T follicular helper cell (primary cell): ENCODE data around the gene PADI3.
A peak's percentile ranks its signal among the peaks of the same experiment; 100 is the strongest.

Experiments
- DNase-seq: peaks from one replicate; pipeline ENCODE4 v3.0.0-alpha.2; 2020; ENCODE audit warnings: low read depth
- total RNA-seq, 2 experiments: gene quantifications; one replicate each; lab custom pipeline; 2026; lab: John Stamatoyannopoulos, UW

Gene PADI3
- total RNA-seq: 0 to 0.04 reads per million in 2 experiments

DNA sequence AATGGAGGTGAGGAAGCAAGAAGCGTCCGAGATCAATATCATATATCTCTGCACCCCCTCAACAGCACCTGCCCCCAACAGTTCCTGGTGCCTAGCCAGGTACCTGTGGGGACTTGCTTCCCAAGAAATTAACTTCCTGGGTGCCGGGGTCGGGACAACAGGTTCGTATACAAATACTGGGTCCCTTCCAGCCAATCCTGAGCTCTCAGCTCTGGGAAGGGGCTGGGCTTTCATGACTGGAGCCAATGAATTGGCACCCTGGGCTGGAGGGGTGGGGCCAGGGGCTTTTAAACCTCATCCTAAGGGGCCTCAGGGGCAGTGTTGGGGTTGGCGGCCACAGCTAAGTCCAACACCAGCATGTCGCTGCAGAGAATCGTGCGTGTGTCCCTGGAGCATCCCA is at the start of gene PADI3:
Gene PADI3 (plus strand): TSS at position 318 of the 400 bp plus-strand sequence. CDS start 40 bp downstream, at position 358.
- no peak for DNase-seq

GRCh38 chr1:17199267-17200044 is 49.4 kb upstream of the PADI3 start:
- DNase-seq: no peak

DNA sequence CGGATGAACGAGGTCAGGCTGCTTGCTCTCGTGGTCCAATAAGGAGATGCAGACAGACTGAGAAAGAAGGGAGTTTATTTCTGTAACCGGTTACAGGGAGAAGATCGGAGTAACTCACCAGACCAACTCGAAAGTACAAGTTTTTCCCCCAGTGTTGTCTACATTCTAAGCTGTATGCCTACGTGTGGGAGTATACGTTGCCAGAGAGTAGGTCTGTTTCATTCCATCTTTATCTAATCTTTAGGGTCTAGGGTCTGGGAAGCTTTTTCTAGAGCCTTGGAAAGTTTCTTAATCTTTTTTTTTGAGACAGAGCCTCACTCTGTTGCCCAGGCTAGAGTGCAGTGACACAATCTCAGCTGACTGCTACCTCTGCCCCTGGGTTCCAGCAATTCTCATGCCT is 48.7 kb upstream of the PADI3 start:
- no peak for DNase-seq

DNA sequence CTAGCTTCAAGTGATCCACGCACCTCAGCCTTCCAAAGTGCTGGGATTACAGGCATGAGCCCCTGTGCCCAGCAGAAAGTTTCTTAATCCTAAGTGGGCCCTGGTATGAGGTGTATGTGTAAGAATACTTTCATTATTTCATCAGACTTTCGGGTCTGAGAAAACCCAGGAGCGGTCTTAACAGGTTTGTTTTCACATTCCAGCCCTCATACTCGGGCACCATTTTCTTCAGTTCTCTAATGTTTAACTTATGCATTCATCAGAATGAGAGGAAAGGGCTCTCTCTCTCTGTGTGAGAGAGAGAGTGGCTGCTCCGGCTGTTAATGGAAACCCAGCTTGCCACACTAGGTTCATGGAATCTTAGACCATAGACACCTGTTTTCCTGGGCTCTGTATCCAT is 48.1 kb upstream of the PADI3 start:
- no peak for DNase-seq

DNA sequence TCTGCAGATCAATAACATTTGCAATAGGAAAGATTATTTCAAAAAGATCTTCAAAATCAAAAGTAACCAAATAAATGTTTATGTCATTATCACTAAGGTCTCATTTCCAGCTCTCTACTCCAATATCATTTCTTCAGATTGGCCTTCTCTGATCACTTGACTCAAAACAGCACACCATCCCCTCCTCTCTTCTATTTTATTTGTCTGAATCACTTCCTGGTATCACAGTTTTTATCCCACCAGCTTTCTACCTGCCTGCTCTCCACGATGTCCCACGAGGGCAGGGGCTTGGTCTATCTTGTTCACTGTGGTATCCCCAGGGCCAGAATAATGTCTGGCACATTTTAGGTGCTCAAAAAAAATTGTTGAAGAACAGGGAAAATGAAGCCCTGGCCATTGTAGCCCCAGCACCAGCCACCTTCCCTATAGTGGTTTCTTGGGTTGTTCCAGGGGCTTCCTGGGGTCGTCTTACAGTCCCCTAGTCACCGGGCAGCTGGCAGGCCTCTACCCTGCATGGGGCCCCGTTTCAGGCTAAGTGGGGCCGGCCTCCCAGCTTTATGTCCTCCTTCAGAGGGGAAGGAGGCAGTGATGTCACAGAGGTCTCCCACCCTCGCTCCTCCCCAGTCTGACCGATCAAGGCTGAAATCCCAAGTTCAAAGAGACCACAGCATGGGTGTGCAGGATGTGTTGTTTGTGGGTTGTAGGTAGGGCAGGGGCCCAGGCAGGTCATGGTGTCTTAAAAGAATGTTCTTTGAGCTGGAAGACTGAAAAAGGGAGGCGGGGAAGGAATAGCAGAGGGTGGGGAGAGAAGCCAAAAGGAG is 47.5 kb upstream of the PADI3 start:
- no peak for DNase-seq

- DNase-seq: no peak
These were observed 44.1 kb upstream of the PADI3 start, which contains the start of gene PADI1 for GRCh38 chr1:17204546-17205440. TSS of gene PADI1 (plus strand) at chr1:17205128. CDS start at chr1:17205218, 90 bp downstream.

DNA sequence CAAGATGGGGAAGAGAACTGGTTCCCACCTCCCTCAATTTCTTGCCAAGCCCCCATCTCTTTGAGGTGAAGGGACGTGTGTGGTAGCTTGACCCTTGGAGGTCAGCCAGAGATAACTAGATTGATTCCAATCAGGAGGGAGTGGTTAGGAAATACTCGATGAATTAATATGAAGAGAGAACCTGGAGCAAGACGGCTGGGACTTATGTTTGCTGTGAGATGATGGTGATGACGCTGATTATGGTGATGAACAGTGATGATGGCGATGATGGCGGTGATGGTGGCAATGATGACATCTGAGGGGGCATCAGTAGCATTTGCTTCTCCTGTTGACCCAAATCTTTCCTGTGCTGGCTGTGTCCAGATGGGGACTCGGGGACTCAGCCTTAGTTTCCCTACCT is 43.2 kb upstream of the PADI3 start:
- DNase-seq: no peak

GRCh38 chr1:17206196-17206595 is 42.7 kb upstream of the PADI3 start:
- DNase-seq: no peak

DNA sequence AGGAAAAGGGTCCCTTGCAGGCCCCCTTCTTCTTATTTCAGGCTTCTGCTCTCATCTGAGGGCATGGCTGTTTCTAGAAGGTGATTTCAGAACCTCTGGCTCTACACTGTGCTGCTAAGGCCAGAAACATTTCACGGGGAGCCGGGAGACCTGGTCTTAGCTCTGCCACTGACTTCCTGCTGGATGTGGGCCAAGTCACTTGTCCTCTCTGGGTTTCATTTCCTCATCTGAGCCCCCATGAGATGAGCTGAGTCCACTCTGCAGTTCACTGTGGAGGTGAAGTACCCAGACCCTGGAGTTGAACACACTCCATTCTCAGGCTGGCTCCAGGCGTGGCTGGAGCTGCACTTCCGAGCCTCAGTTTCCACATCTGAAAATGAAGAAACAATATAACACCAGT is 41.9 kb upstream of the PADI3 start:
- no peak for DNase-seq

DNA sequence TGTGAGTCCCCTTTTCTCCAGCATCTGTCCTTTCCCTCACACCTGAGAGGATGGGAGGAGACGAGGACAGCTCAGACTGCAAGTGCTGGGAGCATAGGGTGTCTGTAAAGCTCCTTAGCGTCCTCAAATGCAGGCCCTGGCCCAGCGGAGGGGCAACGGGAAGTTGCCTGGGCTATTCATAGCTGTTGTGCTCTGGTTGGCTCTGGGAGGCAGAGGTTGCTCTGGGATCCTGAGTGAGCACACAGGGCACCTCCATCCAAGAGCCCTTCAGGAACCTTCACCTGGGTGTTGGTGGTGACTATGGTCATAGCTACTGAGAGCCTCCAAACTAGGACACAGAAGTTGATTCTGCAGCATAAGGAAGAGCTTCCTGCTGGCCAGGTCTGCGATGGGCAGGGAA is 41.4 kb upstream of the PADI3 start:
- no peak for DNase-seq

GRCh38 chr1:17207966-17208418 is 40.9 kb upstream of the PADI3 start:
- no peak for DNase-seq

DNA sequence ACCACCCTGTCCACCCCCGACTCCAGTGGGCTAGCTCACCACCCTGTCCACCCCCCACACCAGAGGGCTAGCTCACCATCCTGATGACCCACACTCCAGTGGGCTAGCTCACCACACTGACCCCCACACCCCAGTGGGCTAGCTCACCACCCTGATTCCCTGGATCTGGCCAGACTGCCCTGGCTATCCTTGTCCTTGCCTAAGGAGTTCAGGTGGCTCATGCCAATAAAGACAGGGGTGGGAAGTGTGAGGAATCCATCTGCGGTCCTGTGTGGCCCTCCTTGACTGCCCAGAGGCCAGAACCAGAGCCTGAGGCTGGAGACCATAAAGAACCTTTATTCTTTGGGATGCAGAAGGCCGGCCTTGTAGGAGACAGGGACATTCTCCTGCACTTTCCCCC is 40.4 kb upstream of the PADI3 start:
- DNase-seq: no peak

- DNase-seq: no peak
These were observed 39.5 kb upstream of the PADI3 start for GRCh38 chr1:17209430-17209829.

DNA sequence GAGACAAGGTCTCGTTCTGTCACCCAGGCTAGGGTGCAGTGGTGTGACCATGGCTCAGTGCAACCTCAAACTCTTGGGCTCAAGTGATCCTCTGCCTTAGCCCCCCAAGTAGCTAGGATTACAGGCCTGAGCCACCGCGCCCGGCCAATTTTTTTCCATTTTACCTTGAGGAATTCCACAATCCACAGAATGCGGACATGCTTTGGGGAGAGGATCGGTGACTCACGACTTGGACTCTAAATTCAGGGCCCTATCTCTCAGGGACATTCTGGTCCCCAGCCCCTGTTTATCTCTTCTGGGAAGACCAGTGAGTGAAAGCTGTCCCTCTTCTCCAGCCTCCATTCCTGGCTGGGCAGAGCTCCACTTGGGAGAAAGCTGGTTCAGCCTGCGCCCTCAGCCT is 38.7 kb upstream of the PADI3 start:
- no peak for DNase-seq

DNA sequence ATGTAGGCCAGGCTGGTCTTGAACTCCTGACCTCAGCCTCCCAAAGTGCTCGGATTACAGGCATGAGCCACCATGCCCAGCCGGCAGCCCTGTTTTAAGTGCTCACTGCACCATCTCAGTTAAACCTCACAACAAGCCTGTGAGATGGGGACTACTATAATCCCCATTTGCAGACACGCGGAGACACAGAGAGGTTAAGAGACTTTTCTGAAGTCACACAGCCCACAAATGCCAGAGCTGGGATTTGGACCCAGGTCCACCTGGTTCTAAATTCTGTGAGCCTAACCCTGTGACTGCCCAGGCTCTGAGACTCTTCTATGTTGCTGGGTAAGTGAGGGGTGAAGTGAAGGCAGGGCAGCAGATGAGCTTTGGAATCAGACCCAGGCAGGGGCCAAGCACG is 37.5 kb upstream of the PADI3 start:
- DNase-seq: no peak

DNA sequence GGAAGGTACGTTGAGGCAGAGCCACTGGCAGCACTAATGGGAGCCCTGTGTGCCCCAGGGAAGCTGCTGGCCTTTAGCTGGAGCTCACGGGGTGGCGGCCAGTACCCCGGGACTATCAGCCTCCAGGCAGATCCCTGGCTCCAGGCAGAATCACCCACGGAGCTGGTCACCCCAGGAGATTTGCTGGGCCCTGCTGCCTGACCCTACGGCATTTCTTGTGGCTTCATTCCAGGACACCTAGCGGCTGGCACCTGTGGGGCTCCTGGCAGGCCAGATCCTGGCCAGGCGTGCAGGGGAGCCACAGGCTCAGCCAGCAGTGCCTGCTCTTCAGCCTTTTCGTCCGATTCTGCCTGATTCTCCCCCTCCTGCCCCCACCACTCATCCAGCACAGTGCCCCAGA is 36.9 kb upstream of the PADI3 start:
- DNase-seq: no peak

GRCh38 chr1:17212487-17213121 is 36.3 kb upstream of the PADI3 start:
- DNase-seq: peak; percentile 46

DNA sequence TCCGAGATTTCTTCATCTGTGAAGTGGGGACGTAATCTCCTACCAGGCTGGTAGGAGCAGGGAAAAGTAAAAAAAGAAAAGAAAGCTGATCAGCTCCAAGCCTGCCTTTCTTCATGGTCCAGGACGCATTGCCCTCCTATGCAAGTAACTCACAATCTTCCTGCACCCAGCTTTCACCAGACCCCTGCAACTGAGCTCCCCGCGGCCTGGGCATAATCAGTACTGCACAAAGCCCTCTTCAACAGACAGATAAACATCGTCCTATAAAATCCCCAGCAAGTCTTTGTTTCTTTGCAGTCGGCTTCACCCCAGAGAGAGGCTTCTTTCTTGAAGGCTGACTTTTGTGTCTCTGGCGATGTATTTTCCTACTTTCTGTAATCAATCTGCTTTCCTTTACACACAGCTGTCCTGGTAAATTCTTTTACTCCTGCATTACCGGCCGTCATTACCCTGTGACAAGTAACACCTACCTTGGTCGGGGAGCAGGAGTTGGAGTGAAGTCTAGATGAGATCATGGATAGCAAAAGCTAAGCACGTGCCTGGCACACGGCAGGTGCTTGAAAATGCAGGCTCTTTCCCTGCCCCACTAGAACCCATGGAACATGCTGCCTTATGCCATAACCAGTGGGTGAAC is 35.6 kb upstream of the PADI3 start:
- no peak for DNase-seq

GRCh38 chr1:17213782-17214148 is 35.1 kb upstream of the PADI3 start:
- no peak for DNase-seq

DNA sequence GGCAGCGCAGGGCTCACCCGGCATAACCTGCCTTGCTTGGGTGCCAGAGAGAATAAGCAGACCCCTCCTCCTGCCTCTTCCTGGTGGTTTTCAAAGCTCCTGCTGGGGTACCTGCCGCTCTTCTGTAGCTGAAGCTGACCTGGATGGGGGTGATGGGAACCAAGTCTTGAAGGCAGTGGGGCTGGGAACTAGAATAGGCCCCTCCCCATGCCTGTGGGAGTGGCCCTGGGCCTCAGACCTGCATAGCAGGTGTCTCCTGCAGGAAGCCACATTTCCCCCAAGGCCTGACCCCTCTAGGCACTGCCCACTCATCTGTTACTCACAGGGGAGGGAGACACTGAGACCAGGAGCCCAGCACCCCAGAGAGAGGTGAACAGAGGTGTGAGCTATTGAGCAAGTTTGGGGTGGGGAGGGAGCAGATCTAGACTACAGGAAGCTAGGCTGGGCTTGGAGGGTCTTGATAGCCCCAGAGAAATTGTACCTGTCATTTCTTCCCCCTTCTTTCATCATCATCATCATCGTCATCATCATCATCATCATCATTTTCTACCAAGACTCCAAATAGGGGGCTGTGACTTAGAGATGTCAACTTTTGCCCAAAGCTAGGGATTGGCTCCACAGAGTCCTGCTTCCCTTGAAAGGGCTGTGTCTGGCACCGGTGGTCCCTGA is 33.9 kb upstream of the PADI3 start:
- DNase-seq: no peak

DNA sequence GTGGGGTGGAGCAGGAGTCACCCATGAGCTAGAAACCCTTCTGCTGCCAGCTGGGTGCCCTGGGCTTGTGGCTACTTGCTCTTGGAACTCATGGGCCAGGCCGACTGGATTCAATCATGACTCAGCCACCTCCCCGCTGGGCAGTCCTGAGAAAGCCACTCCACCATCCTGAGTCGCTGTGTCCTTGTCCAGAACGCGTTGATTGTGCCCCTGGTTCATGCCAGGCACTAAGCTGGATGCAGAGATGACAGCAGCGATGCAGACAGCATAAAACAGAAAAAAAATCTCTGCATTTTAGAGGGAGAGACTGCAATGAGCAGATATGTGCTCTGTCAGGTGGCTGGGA is 33.4 kb upstream of the PADI3 start:
- DNase-seq: no peak
